CD14-positive monocyte (primary cell): ENCODE results near the gene LRPPRC. TPM values are rescaled to one million over a fixed set of nuclear protein-coding genes. Genes with fewer than 3 reads are reported as not detected.

ENCODE experiments used
- DNase-seq, 3 donors: peaks; one replicate each; pipeline ENCODE4 v3.0.0-alpha.2; 2011 to 2022
- H2AFZ ChIP-seq: 2 replicates; pipeline ENCODE4 v1.6.0; 2012; ENCODE audit warnings: mild to moderate bottlenecking, low read depth, low read length, inconsistent platforms; ENCODE audit not compliant: insufficient read depth, poor library complexity, severe bottlenecking
- H3K27ac ChIP-seq, 2 donors: 1 replicate in 1 of 2; 2 replicates in 1 of 2; pipeline ENCODE4 v1.5.1; 2012 to 2013; ENCODE audit warnings: low read length in 2 of 2, control low read depth in 1 of 2, inconsistent platforms in 1 of 2, low read depth in 1 of 2, mild to moderate bottlenecking in 1 of 2
- H3K27me3 ChIP-seq, 2 donors: one replicate each; pipeline versions ENCODE4 v1.6.0 to v1.6.1; 2011 to 2013; ENCODE audit warnings: low read length in 2 of 2; ENCODE audit not compliant: control insufficient read depth in 2 of 2, insufficient read depth in 2 of 2
- H3K36me3 ChIP-seq, 2 donors: replicated peaks in 1 of 2; 1 replicate in 1 of 2; 2 replicates in 1 of 2; pipeline versions ENCODE4 v1.5.1 to v1.6.1; 2012 to 2013; ENCODE audit warnings: low read length in 2 of 2, control low read depth in 1 of 2, inconsistent platforms in 1 of 2, mild to moderate bottlenecking in 1 of 2; ENCODE audit not compliant: insufficient read depth in 2 of 2, control insufficient read depth in 1 of 2
- H3K4me1 ChIP-seq, 2 donors: 1 replicate in 1 of 2; 2 replicates in 1 of 2; pipeline versions ENCODE4 v1.5.1 to v1.6.1; 2012 to 2013; ENCODE audit warnings: low read length in 2 of 2, control low read depth in 1 of 2, inconsistent platforms in 1 of 2, mild to moderate bottlenecking in 1 of 2, moderate library complexity in 1 of 2; ENCODE audit not compliant: insufficient read depth in 2 of 2, control insufficient read depth in 1 of 2
- H3K4me2 ChIP-seq: replicated peaks from 2 replicates; pipeline ENCODE3; 2012; ENCODE audit warnings: low read length, moderate library complexity, mild to moderate bottlenecking; ENCODE audit not compliant: poor library complexity, severe bottlenecking; ENCODE audit errors: extremely low read depth
- H3K4me3 ChIP-seq, 3 experiments: fragments of 200-600 bp in 1 of 3; sonication (generic) in 1 of 3; replicated peaks in 1 of 3; 1 replicate in 2 of 3; 2 replicates in 1 of 3; pipeline ENCODE4 v1.5.1; 2011 to 2013; ENCODE audit warnings: low read length in 3 of 3, mild to moderate bottlenecking in 3 of 3, control low read depth in 2 of 3, low read depth in 2 of 3, inconsistent platforms in 1 of 3, moderate library complexity in 1 of 3
- H3K79me2 ChIP-seq: 2 replicates; pipeline ENCODE4 v1.6.0; 2012; ENCODE audit warnings: mild to moderate bottlenecking, control low read depth, inconsistent platforms, low read length, moderate library complexity; ENCODE audit not compliant: insufficient read depth
- H3K9ac ChIP-seq: 2 replicates; pipeline ENCODE4 v1.6.0; 2017; ENCODE audit warnings: low read length, mild to moderate bottlenecking; ENCODE audit not compliant: insufficient read depth, poor library complexity, severe bottlenecking
- H3K9me3 ChIP-seq, 2 donors: replicated peaks in 1 of 2; 1 replicate in 1 of 2; 2 replicates in 1 of 2; pipeline versions ENCODE4 v1.5.1 to v1.6.1; 2012 to 2013; ENCODE audit warnings: low read length in 2 of 2, control low read depth in 1 of 2; ENCODE audit not compliant: control insufficient read depth in 1 of 2, insufficient read depth in 1 of 2
- H4K20me1 ChIP-seq: 2 replicates; pipeline ENCODE4 v1.6.0; 2012; ENCODE audit warnings: mild to moderate bottlenecking, low read length, control low read depth, moderate library complexity; ENCODE audit not compliant: insufficient read depth
- H3K27ac Mint-ChIP-seq, 7 donors: one replicate each; pipeline ENCODE4 v1.8.0; 2020; ENCODE audit warnings: mild to moderate bottlenecking in 7 of 7, mixed read lengths in 7 of 7, moderate library complexity in 6 of 7, inconsistent platforms in 2 of 7
- H3K27me3 Mint-ChIP-seq, 3 donors: one replicate each; pipeline ENCODE4 v1.8.0; 2021 to 2022; ENCODE audit warnings: low read depth in 3 of 3, mild to moderate bottlenecking in 3 of 3, mixed read lengths in 3 of 3, moderate library complexity in 3 of 3, inconsistent platforms in 1 of 3
- H3K36me3 Mint-ChIP-seq, 2 donors: one replicate each; pipeline ENCODE4 v1.8.0; 2020; ENCODE audit warnings: mixed read lengths in 2 of 2, inconsistent platforms in 1 of 2, mild to moderate bottlenecking in 1 of 2
- H3K4me1 Mint-ChIP-seq: one replicate; pipeline ENCODE4 v1.8.0; 2020; ENCODE audit warnings: mild to moderate bottlenecking, mixed read lengths
- H3K4me3 Mint-ChIP-seq, 2 donors: one replicate each; pipeline ENCODE4 v1.8.0; 2020; ENCODE audit warnings: mild to moderate bottlenecking in 2 of 2, mixed read lengths in 2 of 2, moderate library complexity in 1 of 2
- H3K9me3 Mint-ChIP-seq, 7 donors: one replicate each; pipeline ENCODE4 v1.8.0; 2020 to 2022; ENCODE audit warnings: mixed read lengths in 7 of 7, mild to moderate bottlenecking in 6 of 7, moderate library complexity in 6 of 7, inconsistent platforms in 2 of 7
- WGBS: methylation state at CpG from one replicate; pipeline ENCODE4 v1.1.5; 2013; ENCODE audit warnings: missing lambda C conversion rate; ENCODE audit not compliant: insufficient coverage; 5-methylcytosine and 5-hydroxymethylcytosine counted together
- intact Hi-C, 2 donors: fragments of 100-400 bp; cut with micrococcal nuclease; formaldehyde crosslinking; loops; one replicate each; pipeline versions ENCODE4 v1.15.0 to v1.15.1; 2023
- polyA plus RNA-seq, 3 donors: library from polyadenylated mRNA; depleted of rRNA in 1 of 3; unstranded in 2 of 3; stranded (reverse) in 1 of 3; fragments of 300-500 nt in 2 of 3; fragments of >200 nt in 1 of 3; fragmentation: Illumina TruSeq in 2 of 3; gene quantifications; 1 replicate in 2 of 3; 2 replicates in 1 of 3; pipeline ENCODE4 v1.2.3, GENCODE V29; 2012 to 2021
- TF ChIP-seq, protein P1 (sequence below): fragments of 200-600 bp; IDR thresholded peaks from one replicate; pipeline ENCODE4 v1.8.0; 2022; ENCODE audit warnings: antibody characterized with exemption, mild to moderate bottlenecking

LRPPRC gene
- polyA plus RNA-seq, 3 donors, result 15.5 to 25.0 (median 24.8) TPM

DNA sequence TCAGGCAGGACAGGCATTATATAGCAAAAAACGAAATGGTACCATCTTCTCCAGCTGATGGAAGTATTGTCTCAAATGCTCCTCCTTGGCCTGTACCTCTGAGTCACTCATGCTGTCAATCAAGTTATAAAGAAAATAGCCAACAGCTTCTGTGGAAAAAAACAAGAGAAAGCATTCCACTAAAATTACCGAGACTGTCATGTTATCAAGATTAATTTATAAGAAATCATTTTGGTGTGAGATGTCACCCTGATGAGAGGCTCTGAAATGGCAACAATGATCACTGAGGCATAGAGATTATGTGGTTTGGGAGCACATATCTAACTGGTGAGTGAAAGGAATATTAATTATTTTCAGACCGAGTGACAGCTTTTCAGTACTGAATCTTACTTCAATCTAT lies 47.4 kb downstream of the LRPPRC start:
- 80% methylated on average over 1 of the region's 3 CpGs for WGBS
- Mint-ChIP-seq H3K9me3 (no peaks in the 10 kb centered on the region), H3K4me3 (no peak overlapping the region), H3K4me1 (no peaks in the 10 kb centered on the region), H3K36me3 (peaks cover 72 to 77% of the 10 kb centered on the region in 2 donors), H3K27ac (no peak overlapping the region), H3K27me3 (peaks cover 0 to 1% (median 0%) of the 10 kb centered on the region in 3 donors)
- H3K4me3 ChIP-seq, result no peak overlapping the region
- TF ChIP-seq, protein P1, sequence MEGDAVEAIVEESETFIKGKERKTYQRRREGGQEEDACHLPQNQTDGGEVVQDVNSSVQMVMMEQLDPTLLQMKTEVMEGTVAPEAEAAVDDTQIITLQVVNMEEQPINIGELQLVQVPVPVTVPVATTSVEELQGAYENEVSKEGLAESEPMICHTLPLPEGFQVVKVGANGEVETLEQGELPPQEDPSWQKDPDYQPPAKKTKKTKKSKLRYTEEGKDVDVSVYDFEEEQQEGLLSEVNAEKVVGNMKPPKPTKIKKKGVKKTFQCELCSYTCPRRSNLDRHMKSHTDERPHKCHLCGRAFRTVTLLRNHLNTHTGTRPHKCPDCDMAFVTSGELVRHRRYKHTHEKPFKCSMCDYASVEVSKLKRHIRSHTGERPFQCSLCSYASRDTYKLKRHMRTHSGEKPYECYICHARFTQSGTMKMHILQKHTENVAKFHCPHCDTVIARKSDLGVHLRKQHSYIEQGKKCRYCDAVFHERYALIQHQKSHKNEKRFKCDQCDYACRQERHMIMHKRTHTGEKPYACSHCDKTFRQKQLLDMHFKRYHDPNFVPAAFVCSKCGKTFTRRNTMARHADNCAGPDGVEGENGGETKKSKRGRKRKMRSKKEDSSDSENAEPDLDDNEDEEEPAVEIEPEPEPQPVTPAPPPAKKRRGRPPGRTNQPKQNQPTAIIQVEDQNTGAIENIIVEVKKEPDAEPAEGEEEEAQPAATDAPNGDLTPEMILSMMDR, result no peak
- H3K27me3 ChIP-seq, result no peaks in the 10 kb centered on the region
- H3K4me1 ChIP-seq, result no peaks in the 10 kb centered on the region
- no peak overlapping the region for H3K9ac ChIP-seq
- no peaks in the 10 kb centered on the region for H4K20me1 ChIP-seq
- H2AFZ ChIP-seq, result no peak overlapping the region
- H3K79me2 ChIP-seq, result no peaks in the 10 kb centered on the region
- H3K27ac ChIP-seq, result no peak overlapping the region
- H3K4me2 ChIP-seq, result no peak overlapping the region
- no peaks in the 10 kb centered on the region for H3K9me3 ChIP-seq
- peaks cover 87 to 97% of the 10 kb centered on the region in 2 donors for H3K36me3 ChIP-seq
- intact Hi-C loops, result no loop called here
- DNase-seq, result no peak

DNA sequence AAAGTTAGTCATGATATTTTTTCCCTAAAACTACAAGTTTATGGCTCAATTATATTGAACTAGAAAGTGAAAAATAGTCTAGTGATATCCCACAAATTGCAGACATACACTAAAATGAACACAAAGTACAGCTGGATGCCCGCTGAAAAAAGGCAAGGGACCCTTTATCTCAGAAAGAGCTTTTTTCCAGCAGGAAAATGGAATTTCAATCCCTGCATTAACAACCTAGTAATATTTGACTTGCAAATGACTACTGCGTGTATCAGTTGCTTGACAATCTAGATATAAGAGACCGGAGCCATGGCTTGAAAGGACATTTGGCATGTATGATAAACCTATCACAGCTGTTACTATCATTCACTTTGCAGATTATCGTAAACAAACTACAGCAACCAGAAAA lies 49.1 kb downstream of the LRPPRC start:
- 100% methylated on average over 1 of the region's 4 CpGs for WGBS
- Histone ChIP-seq H3K79me2 (no peaks in the 10 kb centered on the region), H4K20me1 (no peaks in the 10 kb centered on the region), H3K27ac (no peak overlapping the region), H3K9ac (no peak overlapping the region), H3K9me3 (no peaks in the 10 kb centered on the region), H3K36me3 (peaks cover 87 to 96% of the 10 kb centered on the region in 2 donors), H2AFZ (no peak overlapping the region), H3K4me2 (no peak overlapping the region), H3K27me3 (no peaks in the 10 kb centered on the region), H3K4me1 (no peaks in the 10 kb centered on the region), H3K4me3 (no peak overlapping the region)
- Mint-ChIP-seq H3K27ac (no peak overlapping the region), H3K4me3 (no peak overlapping the region), H3K27me3 (no peaks in the 10 kb centered on the region), H3K4me1 (no peaks in the 10 kb centered on the region), H3K9me3 (no peaks in the 10 kb centered on the region), H3K36me3 (peaks cover 70% of the 10 kb centered on the region in 2 donors)
- DNase-seq, result no peak
- intact Hi-C loops, result no loop called here
- TF ChIP-seq, protein P1, result no peak
